GM19328 (cell line): Measurements from ENCODE around the gene HHLA2.
"Not testable (repeated sequence)": the region's sequence is repeated elsewhere in the genome, so short reads cannot be mapped to it uniquely, and the experiment has no call there.

ENCODE experiments used
- ATAC-seq: cut with Tn5 transposase; IDR thresholded peaks from one replicate; pipeline ENCODE4 v1.9.1; 2021; ENCODE audit warnings: mild to moderate bottlenecking, moderate library complexity; ENCODE audit not compliant: unreplicated experiment

The HHLA2 gene

DNA sequence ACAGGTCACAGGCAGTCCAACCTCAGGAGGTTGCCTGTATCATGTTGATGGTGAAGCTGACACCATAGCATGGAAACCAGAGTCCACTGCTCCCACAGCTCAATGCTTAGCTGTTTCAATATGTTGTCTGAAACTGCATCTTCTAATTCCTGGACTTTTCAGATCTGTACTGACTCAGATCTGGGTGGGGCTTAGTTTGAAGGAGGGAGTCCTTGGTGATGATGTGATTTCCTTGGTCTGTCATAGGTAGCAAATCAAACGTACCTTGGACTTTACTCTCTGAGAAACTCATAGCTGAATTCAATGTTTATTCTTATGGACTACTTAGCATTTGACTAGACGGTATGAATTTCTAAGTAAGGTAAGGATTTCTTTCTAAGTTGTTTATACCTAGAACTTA is at the start of gene HHLA2:
TSS of gene HHLA2 (plus strand) at position 310 of the 400 bp plus-strand sequence. CDS start 55,266 bp downstream, outside the sequence.
- ATAC-seq: no peak

GRCh38 chr3:108250626-108251025 is 45.7 kb upstream of the HHLA2 start:
- ATAC-seq: no peak

- no peak for ATAC-seq
Observed at GRCh38 chr3:108251265-108251664, 45.1 kb upstream of the HHLA2 start.

GRCh38 chr3:108251844-108252243 is 44.5 kb upstream of the HHLA2 start:
- no peak for ATAC-seq

GRCh38 chr3:108255131-108255530 is 41.2 kb upstream of the HHLA2 start:
- no peak for ATAC-seq

- not testable (repeated sequence) for ATAC-seq
Observed at GRCh38 chr3:108264534-108265298, 31.6 kb upstream of the HHLA2 start.

DNA sequence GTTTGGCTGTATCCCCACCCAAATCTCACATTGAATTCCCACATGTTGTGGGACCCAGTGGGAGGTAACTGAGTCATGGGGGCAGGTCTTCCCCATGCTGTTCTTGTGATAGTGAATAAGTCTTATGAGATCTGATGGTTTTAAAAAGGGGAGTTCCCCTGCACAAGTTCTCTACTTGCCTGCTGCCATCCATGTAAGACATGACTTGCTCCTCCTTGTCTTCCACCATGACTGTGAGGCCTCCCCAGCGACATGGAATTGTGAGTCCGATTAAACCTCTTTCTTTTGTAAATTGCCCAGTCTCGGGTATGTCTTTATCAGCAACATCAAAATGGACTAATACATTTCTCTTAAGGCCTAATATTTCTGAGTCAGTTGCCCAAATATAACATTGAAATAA is 28.1 kb upstream of the HHLA2 start:
- not testable (repeated sequence) for ATAC-seq

DNA sequence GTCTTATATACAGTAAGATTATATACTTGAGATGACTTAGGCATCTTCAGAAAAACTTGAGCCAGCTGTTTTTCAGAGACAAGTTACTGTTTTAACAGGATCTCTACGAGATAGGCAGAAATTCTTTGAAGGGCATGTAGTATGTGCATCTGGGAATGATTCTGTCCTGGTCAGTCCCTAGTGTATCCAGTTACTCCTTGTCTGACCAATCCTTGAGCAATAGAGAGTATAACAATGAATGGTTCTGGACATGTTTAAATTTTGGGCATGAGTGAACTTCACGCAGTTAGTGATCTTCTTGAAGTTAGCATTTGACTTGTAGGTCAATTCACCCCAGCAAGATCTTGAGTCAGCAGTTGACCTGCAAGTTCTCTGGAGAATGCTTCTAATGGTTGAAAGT is 24.7 kb upstream of the HHLA2 start:
- ATAC-seq: no peak

DNA sequence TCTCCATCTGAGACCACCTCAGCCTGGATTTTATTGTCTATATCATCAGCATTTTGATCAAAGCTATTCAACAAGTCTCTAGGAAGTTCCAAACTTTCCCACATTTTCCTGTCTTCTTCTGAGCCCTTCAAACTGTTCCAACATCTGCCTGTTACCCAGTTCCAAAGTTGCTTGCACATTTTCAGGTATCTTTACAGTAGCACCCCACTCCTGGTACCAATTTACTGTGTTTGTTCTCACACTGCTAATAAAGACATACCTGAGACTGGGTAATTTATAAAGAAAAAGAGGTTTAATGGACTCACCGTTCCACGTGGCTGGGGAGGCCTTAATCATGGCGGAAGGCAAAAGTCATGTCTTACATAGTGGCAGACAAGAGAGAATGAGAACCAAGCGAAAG is 17.3 kb upstream of the HHLA2 start:
- ATAC-seq: not testable (repeated sequence)

GRCh38 chr3:108280476-108280875 is 15.9 kb upstream of the HHLA2 start:
- ATAC-seq: no peak

DNA sequence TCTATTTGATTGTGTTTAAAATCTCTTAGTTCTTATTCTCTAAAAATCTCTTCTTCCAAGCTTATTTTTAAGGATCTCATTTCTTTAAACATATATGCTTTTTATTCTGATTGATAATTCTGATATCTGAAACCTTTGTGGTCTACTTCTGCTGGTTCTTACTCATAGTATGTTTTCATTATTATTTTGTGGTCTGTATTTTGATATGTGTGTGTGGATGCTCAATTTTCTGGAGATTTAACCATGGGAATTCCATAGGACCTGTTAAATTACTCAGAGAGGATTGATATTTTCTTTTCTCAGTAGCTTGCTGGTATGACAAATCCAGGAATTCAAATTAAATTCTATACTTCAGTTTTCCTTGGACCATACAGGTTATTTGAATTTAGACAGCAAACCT is 14.7 kb upstream of the HHLA2 start:
- no peak for ATAC-seq

DNA sequence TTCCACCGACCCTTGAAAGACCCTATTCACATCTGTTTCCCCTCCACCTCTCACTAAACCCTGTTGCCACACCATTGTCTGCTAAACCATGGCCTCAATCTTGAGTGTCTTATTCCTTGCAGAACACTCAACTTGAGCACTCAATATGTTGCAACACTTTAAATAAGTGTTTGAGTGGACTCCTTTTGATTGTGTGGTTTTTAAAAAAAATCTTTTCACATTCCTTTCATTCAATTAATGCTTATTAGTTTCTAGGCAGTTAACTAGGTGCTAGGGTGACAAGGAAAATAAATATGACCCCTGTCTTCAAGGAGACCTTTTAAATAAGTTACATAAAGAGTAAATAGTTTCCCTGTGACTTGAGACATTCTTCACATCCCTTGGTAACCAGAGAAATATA is 13.3 kb upstream of the HHLA2 start:
- ATAC-seq: no peak

DNA sequence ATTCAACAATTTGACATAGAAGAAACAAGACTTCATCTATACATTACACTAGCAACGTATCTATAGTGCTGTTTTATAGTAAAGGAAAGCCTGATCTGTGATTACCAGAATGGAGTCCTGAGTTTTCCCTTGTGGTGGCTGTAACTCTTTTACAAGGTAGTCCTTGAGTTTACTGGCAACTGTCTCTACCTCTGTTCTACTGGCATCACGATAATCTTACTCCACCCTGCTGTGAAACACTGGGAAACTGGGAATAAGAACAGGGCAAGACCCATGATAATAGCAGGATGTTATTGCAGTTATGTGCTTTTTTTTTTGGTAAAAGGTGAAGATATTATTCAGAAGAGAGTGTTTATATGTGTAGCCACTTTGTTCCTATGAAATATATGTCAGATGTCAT is 12.4 kb upstream of the HHLA2 start:
- no peak for ATAC-seq

- ATAC-seq: no peak
Observed at GRCh38 chr3:108285176-108285575, 11.2 kb upstream of the HHLA2 start.

DNA sequence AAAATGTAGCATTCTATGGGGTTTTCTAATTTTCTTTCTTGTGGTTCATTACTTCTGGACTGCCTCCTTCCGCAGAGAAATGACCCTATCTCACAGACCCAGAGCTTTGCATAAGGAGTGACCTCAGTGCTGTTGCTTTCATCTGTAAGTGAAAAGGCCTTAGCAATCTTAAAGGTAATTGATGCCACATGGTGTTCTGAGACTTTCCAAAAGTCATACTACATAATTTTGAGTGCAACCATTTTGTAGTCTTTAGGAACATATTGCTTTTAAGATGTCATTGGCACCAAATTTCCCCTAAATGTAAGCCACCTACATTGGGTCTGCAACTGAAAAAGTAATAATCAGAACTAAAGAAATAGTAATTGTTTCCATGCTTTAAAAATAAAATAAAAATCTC is 9.2 kb upstream of the HHLA2 start:
- no peak for ATAC-seq

GRCh38 chr3:108288193-108288592 is 8.2 kb upstream of the HHLA2 start:
- ATAC-seq: not testable (repeated sequence)

DNA sequence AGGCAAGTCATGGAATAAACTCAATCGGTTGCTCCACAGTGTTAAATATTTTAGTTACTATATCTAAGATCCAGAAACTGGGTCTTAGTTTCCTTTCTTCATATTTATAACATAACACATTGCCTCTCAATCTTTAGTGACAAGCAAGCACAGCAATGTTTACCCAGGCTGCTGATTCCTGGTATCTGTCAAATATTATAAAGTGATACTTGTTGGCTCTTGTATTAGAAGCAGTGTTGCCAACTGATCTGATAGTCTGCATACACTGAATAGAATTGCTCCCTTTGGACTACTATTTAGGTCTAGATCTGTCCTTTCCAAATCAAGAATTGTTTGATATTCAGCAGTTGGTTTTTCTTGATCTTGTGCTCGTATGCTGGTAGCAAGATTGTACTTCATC is 7.2 kb upstream of the HHLA2 start:
- no peak for ATAC-seq

DNA sequence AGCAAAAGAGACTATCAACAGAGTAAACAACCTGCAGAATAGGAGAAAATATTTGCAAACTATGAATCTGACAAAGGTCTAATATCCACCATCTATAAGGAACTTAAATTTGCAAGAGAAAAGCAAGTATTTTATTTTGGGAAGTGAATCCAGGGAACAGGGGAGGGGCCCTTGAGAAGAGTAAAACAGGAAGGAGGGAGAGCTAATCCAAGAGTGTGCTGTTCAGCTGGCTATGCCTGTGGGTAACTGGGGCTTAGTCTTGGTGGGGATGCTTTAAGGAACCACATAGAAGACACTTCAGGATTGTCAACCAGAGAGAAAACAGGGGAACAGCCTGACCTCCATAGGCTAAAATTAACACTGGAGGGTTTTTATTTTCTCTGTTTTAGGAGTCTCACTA is 3.9 kb upstream of the HHLA2 start:
- no peak for ATAC-seq

- ATAC-seq: peak; percentile 75
Observed at GRCh38 chr3:108292905-108293328, 3.4 kb upstream of the HHLA2 start.

- ATAC-seq: no peak
Observed at GRCh38 chr3:108293858-108294257, 2.5 kb upstream of the HHLA2 start.

DNA sequence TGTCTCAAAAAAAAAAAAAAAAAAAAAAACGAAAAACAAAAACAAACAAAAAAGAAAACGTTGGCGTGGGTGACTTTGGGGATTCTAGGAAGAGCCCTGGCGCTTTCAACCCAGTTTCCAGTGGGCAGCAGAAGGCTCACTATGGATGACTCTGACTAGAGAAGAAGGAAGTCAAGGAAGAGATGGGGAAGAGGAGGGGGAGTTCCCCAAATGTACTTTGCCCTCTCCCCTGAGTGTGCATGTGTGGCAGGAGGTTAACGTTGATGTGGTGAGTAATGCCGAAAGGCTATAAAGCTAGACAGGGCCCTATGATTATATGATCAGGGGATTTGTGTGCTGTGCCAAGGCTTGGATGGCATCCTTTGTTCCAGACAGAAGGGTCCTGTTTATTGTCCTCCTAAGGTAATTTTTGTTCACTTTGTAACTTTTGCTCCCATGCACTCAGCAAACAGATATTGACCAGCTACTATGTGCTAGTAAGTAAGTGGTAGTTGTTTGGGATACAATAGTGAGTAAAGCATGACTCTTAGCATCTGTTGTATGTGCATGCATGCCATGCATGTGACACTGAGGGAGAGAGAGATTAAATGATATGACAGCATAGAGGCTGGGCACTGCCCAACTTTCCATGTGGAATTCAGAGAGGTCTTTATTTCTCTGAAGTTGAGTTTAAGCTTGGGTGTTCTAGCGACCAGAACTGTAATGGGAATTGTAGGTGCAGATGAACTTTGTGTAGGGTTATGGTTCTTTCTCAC is 750 bp upstream of the HHLA2 start:
- no peak for ATAC-seq

GRCh38 chr3:108297647-108298046 is 1.3 kb downstream of the HHLA2 start:
- no peak for ATAC-seq
